Iris pigment epithelial cell (primary cell): Measurements from ENCODE around the gene TRAF1.

Experiments
- DNase-seq: peaks from one replicate; pipeline ENCODE4 v3.0.0-alpha.2; 2011; ENCODE audit warnings: low read depth

TRAF1 gene

GRCh38 chr9:120941046-120941770, 14.6 kb upstream of the TRAF1 start:
- no peak for DNase-seq

- no peak for DNase-seq
These were observed 14.0 kb upstream of the TRAF1 start for GRCh38 chr9:120940573-120940972.

DNA sequence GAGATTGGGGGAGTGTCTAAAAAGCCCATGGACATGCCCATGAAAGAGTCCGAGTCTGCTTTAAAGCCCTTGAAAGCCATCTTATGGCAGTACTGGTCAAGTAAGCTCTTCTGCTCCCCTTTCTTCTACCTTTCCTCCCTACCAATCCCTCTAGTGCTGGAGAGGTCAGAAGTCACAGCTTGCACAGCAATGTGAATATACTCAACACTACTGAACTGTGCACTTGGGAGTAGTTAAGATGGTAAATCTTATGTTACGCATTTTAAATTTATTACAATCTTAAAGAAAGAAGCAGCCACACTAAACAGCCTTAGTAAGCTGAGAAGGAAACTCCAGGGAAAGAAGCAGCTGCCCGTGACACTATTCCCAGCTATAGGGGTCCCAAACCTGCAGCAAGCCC, 12.3 kb upstream of the TRAF1 start:
- DNase-seq: no peak

DNA sequence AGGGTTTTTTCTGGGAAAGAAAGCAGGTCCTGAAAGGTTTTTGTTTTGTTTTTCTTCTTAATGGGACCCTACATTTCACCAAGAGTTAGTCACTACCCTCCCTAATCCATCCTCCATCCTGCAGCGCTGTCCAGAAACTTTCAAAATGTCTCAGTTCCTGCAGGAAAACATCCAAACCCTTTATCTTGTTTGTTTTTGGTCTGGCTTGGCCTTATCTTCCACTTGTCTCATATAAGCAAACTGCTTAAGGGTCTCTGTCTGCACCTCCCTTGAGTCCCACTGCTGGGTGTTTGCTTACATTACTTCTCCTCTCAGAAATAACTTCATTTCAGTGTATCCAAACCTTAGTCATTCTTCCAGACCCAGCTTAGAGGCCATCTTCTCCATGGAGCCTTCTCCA, 11.0 kb upstream of the TRAF1 start:
- peak; percentile 52 for DNase-seq

DNA sequence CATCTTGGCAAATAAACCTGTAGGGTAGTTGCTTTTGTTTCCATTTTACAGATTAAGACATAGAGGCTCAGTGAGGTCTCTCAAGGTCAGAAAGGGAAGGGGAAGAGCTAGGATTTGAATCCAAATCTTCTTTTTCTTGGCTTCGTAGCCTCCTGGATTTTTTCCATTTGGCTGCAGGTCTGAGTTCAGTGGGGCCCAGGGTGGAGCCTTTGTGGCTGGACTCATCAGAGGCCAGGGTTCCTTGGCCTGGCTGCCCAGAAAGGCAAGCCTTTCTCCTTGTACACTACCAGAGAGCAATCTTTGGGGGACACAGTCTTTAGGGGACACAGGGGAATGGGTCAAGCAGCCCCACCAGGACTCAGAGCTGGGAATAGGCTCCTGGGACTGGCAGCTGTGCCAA, 10.5 kb upstream of the TRAF1 start:
- no peak for DNase-seq

DNA sequence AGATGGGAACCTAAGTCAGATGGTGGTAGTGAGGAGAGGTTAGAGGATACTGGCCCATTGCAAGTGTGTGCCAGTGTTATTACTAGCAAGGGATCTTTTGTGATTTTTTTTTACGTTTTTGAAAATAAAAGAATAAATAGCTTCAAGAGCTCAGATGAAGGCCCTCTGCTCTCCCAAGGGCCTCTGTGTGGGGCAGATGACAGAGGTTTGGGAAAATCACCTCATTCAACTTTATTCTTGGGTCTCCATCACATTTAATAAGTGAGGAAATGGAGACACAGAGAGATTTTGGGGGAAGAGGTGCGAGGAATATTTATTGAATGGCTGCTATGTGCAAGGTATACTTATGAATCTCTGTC, 10.1 kb upstream of the TRAF1 start:
- DNase-seq: no peak

- DNase-seq: peak; percentile 94
These were observed 9.6 kb upstream of the TRAF1 start for GRCh38 chr9:120936011-120936763.

DNA sequence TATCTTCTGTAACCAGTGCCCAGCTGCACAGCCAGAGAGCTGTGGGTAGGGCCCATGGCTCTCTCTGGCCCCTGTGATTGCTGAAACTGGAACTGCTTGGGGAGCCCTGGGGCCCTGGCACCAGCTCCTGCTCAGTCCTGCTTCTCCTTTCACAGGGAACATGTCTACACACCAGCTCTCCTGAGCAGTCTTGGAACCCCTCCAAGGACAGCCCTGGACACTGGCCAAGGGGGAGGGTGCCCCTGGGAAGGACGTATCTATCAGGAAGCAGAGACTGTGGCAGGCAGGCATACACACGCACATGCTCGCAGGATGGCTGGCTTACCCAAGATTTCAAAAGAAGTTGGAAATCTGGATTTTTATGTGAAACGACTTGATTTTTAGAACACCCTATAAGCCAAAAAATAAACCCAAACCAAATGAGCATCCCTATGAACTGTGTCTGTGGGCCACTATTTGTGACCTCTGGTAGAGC, 8.8 kb upstream of the TRAF1 start:
- peak; percentile 92 for DNase-seq

DNA sequence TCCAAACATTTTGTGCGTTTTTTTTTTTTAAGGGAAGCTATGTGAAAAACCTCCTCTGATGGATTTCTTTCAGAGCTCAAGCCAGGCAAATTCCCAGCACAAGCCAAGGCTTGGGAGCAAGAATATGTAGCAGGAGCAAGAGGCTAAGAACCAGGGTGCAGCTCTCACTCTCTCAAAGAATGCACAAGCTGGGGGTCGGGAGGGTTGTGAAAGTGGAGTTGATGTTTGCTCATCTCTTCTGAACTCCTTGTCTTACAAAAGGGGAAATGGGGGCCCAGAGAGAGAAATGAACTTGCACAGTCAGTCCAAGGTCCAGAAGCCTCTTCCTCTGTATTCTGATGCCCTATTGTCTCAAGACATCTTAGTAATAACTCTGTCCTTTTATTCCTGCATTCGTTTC, 7.7 kb upstream of the TRAF1 start:
- no peak for DNase-seq

- no peak for DNase-seq
These were observed 6.9 kb upstream of the TRAF1 start for GRCh38 chr9:120933310-120934055.

GRCh38 chr9:120932086-120932823, 5.7 kb upstream of the TRAF1 start:
- no peak for DNase-seq

GRCh38 chr9:120931231-120932085, 4.9 kb upstream of the TRAF1 start:
- DNase-seq: peak; percentile 76

DNA sequence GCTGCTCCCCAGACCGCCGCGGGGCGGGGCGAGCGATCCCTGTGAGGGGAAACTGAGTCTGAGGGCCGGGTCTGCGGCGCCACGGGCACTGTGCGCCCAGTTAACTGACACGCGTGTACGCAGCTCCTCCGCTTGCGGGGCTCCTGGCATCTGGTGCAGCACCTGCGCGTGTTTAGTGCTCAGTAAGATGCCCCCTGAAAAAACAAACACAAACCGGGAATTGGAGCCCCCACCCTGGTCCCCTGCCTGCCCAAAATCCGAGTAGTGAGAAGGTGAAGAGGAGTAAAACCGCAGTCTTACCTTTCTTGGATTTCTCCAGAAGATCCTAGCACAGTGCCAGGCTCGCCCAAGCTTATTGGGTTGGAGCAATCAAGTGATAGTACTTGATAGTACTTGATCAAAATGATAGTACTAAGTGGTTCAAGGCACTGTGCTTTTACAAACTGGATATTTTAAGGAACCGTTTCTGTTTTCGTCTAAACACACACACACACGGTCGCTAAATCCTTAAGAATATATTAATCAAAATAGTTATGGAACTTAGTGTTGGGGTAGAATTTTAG, 2.7 kb upstream of the TRAF1 start:
- DNase-seq: no peak

GRCh38 chr9:120928483-120929228, 2.1 kb upstream of the TRAF1 start:
- peak; percentile 47 for DNase-seq

DNA sequence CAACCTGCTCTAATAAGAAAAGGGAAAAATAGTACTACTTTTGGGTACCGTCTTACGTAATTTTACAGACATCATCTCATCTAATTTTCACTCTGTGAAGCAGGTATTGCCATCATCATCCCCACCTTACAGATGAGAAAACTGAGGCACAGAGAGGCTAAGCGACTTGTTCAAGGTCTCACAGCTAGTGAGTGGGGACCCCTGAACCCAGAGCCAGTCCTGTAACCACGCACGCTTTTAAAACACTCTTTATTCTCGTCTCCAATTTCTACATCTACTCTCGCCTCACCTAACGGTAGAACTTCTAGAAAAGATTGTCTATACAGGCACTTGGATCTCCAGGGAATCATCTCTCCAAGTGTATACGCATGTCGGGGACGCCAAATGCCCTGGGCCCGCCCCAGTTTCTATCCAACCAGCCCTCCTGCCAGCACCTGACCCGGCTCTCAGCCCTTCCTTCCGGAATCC, 1.5 kb upstream of the TRAF1 start:
- DNase-seq: no peak

- DNase-seq: no peak
These were observed 846 bp upstream of the TRAF1 start for GRCh38 chr9:120927269-120928014.

DNA sequence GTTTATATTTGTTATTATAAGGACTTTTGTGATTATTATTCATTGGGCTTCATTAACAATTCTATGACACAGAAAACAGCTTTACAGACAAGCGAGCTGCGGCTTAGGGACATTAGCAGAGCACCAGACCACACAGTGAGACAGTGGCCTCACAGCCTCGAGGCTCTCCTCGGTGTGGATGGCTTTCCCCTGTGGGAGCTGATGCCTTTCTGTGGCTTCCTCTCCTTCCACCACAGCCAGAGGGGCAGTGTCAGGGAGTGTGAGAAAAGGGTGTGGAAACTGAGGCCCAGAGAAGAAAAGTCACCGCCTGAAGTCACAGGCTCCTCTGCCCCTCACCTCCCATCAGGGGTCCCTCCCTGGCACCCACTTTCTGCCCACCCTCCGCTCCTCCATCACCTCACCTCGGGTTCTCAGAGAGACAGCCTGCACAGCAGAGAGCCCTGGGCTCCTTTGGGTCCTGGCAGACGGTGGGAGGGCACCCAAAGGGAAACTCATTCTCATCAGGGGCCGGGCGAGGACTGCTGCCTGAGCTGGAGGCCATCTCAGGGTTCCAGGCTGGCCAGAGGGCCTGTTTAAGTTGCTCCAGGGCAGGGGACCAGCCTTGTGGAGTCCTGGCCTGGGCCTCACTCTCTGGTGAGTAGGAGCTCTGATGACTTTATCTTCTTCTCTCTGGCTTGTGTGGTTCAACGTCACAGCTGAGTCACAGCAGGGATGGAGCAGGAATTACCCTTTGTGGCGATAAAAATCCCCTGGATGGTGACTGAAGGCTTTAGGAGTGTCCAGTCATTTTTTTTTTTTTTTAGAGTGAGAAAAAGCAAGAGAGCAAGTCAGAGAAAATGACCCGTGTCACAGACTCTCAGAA, 830 bp downstream of the TRAF1 start:
- DNase-seq: peak; percentile 92
